Stomach (tissue), 9 donors: Measurements from ENCODE around the gene TTC28. TPM values are rescaled to one million over a fixed set of nuclear protein-coding genes. Genes with fewer than 3 reads are reported as not detected.

Experiments used
- DNase-seq, 2 donors: peaks; one replicate each; pipeline versions ENCODE4 v3.0.0 to v3.0.0-alpha.2; 2013 to 2019
- H3K27ac ChIP-seq, 5 donors: fragments of 200-600 bp in 4 of 5; sonication (generic) in 4 of 5; one replicate each; pipeline ENCODE4 v1.5.1; 2013 to 2019; ENCODE audit warnings: mild to moderate bottlenecking in 1 of 5, moderate library complexity in 1 of 5
- H3K27me3 ChIP-seq, 3 donors: fragments of 200-600 bp; sonication (generic); one replicate each; pipeline ENCODE4 v1.5.1; 2017 to 2019; ENCODE audit warnings: mixed run types in 1 of 3
- H3K36me3 ChIP-seq, 4 donors: fragments of 200-600 bp; sonication (generic); 1 replicate in 3 of 4; 2 replicates in 1 of 4; pipeline ENCODE4 v1.5.1; 2016 to 2019
- H3K4me1 ChIP-seq, 4 donors: fragments of 200-600 bp; sonication (generic); one replicate each; pipeline ENCODE4 v1.5.1; 2016 to 2019
- H3K4me3 ChIP-seq, 4 donors: fragments of 200-600 bp; sonication (generic) in 3 of 4; one replicate each; pipeline ENCODE4 v1.5.1; 2016 to 2019; ENCODE audit warnings: mild to moderate bottlenecking in 1 of 4
- H3K9me3 ChIP-seq, 4 donors: fragments of 200-600 bp; sonication (generic); one replicate each; pipeline ENCODE4 v1.5.1; 2016 to 2019
- EP300 ChIP-seq: sonication (generic); formaldehyde crosslinking; IDR thresholded peaks from one replicate; pipeline ENCODE4 v1.6.1; 2017; ENCODE audit warnings: antibody characterized with exemption
- POLR2A ChIP-seq, 4 donors: fragments of 450-650 bp; IDR thresholded peaks; one replicate each; pipeline ENCODE4 v1.6.1; 2016; ENCODE audit warnings: antibody characterized with exemption in 4 of 4, control low read depth in 2 of 4, mild to moderate bottlenecking in 1 of 4, moderate library complexity in 1 of 4
- POLR2AphosphoS5 ChIP-seq, 3 donors: sonication (generic); formaldehyde crosslinking; IDR thresholded peaks; one replicate each; pipeline ENCODE4 v1.6.1; 2016; ENCODE audit warnings: antibody characterized with exemption in 3 of 3
- WGBS, 5 donors: extraction: QIAGEN DNeasy Blood & Tissue Kit in 3 of 5; methylation state at CpG; one replicate each; pipeline versions ENCODE4 v1.1.5 to v1.1.7; 2013 to 2018; 5-methylcytosine and 5-hydroxymethylcytosine counted together
- intact Hi-C: fragments of 100-400 bp; cut with DNase I; formaldehyde crosslinking; loops from one replicate; pipeline ENCODE4 v1.15.1; 2023; ENCODE audit warnings: low total_unique reads
- polyA plus RNA-seq, 3 donors: library from polyadenylated mRNA; stranded (reverse); fragments of 200-250 nt; gene quantifications; one replicate each; pipeline ENCODE4 v1.2.3, GENCODE V29; 2013
- total RNA-seq, 5 donors: library from RNA; depleted of rRNA; stranded (reverse); fragments of >200 nt; gene quantifications; one replicate each; pipeline versions ENCODE4 v1.1.0 to v1.2.3, GENCODE V29; 2014 to 2016
- TF ChIP-seq, protein P1 (sequence below), 7 experiments: fragments of 450-650 bp in 4 of 7; fragments of 200-600 bp in 3 of 7; sonication (generic) in 3 of 7; IDR thresholded peaks; one replicate each; pipeline ENCODE4 v1.5.1; 2016 to 2019; ENCODE audit warnings: antibody characterized with exemption in 7 of 7, control low read depth in 2 of 7, mild to moderate bottlenecking in 1 of 7
- donor health status: healthy with polysubstance abuse.
- donor health status: Bipolar disorder and iron deficiency.
- donor health status: healthy.

The TTC28 gene
- total and polyA plus RNA-seq, 8 donors, result 1.7 to 53.4 (median 24.6) TPM

- intact Hi-C loops, result no loop called here
- H3K36me3 ChIP-seq, result no peaks in the 10 kb centered on the region
- H3K4me1 ChIP-seq, result peaks cover 0 to 38% (median 20%) of the 10 kb centered on the region in 4 donors
- DNase-seq, result no peak
- H3K27ac ChIP-seq, result no peak overlapping the region
- 63 to 86% (median 82%) methylated on average over 4 of the region's 4 CpGs for WGBS, 5 donors
- no peak overlapping the region for H3K4me3 ChIP-seq
- TF ChIP-seq, protein P1, sequence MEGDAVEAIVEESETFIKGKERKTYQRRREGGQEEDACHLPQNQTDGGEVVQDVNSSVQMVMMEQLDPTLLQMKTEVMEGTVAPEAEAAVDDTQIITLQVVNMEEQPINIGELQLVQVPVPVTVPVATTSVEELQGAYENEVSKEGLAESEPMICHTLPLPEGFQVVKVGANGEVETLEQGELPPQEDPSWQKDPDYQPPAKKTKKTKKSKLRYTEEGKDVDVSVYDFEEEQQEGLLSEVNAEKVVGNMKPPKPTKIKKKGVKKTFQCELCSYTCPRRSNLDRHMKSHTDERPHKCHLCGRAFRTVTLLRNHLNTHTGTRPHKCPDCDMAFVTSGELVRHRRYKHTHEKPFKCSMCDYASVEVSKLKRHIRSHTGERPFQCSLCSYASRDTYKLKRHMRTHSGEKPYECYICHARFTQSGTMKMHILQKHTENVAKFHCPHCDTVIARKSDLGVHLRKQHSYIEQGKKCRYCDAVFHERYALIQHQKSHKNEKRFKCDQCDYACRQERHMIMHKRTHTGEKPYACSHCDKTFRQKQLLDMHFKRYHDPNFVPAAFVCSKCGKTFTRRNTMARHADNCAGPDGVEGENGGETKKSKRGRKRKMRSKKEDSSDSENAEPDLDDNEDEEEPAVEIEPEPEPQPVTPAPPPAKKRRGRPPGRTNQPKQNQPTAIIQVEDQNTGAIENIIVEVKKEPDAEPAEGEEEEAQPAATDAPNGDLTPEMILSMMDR (IDR thresholded peaks at IDR 0.05), result no peak
- TF ChIP-seq POLR2A (IDR thresholded peaks at IDR 0.05), result no peak
- TF ChIP-seq POLR2AphosphoS5 (IDR thresholded peaks at IDR 0.05), result no peak
- no peak for TF ChIP-seq EP300
- no peaks in the 10 kb centered on the region for H3K27me3 ChIP-seq
- peaks cover 0 to 3% (median 0%) of the 10 kb centered on the region in 4 donors for H3K9me3 ChIP-seq
These were observed 299.7 kb downstream of the TTC28 start for GRCh38 chr22:28379951-28380350.

- DNase-seq, result no peak
- Histone ChIP-seq H3K27ac (no peak overlapping the region), H3K27me3 (no peaks in the 10 kb centered on the region), H3K9me3 (peaks cover 0 to 3% (median 0%) of the 10 kb centered on the region in 4 donors), H3K4me1 (peaks cover 0 to 41% (median 22%) of the 10 kb centered on the region in 4 donors), H3K4me3 (no peak overlapping the region), H3K36me3 (no peaks in the 10 kb centered on the region)
- intact Hi-C loops, result no loop called here
- TF ChIP-seq, protein P1 (IDR thresholded peaks at IDR 0.05), result no peak
- TF ChIP-seq EP300, result no peak
These were observed 300.4 kb downstream of the TTC28 start for GRCh38 chr22:28379075-28379779.

DNA sequence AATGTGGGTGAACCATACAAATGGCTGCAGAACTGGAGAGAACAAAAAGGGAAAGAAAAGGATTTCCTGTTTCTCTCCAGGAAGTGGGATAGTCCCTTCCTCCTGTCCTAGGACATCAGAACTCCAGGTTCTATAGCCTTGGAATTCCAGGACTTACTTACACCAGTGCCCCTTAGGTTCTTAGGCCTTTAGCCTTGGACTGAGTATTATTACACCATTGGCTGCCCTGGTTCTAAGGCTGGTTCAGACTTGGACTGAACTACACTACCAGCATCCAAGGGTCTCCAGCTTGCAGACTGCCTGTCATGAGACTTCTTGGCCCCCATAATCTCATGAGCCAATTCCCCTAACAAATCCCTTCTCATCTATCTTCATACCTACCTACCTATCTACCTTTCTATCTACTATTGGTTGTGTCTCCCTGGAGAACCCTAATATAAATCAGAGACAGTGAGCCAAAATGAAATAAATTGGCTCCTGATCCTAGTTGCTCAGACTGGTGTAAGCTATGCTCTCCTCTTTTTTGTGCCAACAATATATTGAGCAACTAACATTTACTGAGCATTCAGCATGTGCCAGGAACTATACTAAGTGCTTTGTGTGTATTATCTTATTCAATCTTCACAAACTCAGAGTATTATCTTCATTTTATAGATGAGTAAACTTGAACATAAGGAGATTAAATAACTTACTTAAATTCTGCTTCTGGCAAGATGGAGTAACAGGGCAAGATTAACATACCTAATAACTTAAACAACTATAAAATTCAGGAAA, 303.7 kb downstream of the TTC28 start:
- Histone ChIP-seq H3K4me3 (no peak overlapping the region), H3K4me1 (peaks cover 6 to 45% (median 19%) of the 10 kb centered on the region in 4 donors), H3K9me3 (peaks cover 0 to 3% (median 0%) of the 10 kb centered on the region in 4 donors), H3K27ac (peak overlapping the region in 1 of 5 donors; percentile 1), H3K27me3 (no peaks in the 10 kb centered on the region), H3K36me3 (no peaks in the 10 kb centered on the region)
- intact Hi-C loops, result no loop called here
- no peak for DNase-seq
- no peak for TF ChIP-seq EP300
- TF ChIP-seq, protein P1 (IDR thresholded peaks at IDR 0.05), result no peak
- no peak for TF ChIP-seq POLR2A (IDR thresholded peaks at IDR 0.05)
- TF ChIP-seq POLR2AphosphoS5 (IDR thresholded peaks at IDR 0.05), result no peak

- TF ChIP-seq POLR2A (IDR thresholded peaks at IDR 0.05) (no peak), POLR2AphosphoS5 (IDR thresholded peaks at IDR 0.05) (no peak), EP300 (no peak)
- TF ChIP-seq, protein P1 (IDR thresholded peaks at IDR 0.05), result no peak
- Histone ChIP-seq H3K4me1 (peaks cover 6 to 37% (median 23%) of the 10 kb centered on the region in 4 donors), H3K9me3 (peaks cover 0 to 3% (median 0%) of the 10 kb centered on the region in 4 donors), H3K27me3 (no peaks in the 10 kb centered on the region), H3K27ac (no peak overlapping the region), H3K36me3 (no peaks in the 10 kb centered on the region), H3K4me3 (no peak overlapping the region)
- DNase-seq, result no peak
- intact Hi-C loops, result no loop called here
- 43 to 64% (median 50%) methylated on average over 2 of the region's 2 CpGs for WGBS, 5 donors
These were observed 305.8 kb downstream of the TTC28 start for GRCh38 chr22:28373831-28374230.
